Mammary epithelial cell (primary cell): ENCODE data around the gene NACC2.

ENCODE experiments used
- EZH2 ChIP-seq: IDR thresholded peaks from 2 replicates; pipeline ENCODE4 v1.6.1; 2012; ENCODE audit warnings: low read length, inconsistent platforms, borderline replicate concordance
- TF ChIP-seq, protein P1 (sequence below), 2 donors: IDR thresholded peaks in 1 of 2; conservative IDR thresholded peaks in 1 of 2; 2 replicates each; pipeline ENCODE4 v1.5.1; 2011 to 2012; ENCODE audit warnings: inconsistent platforms in 2 of 2, low read length in 2 of 2, mild to moderate bottlenecking in 2 of 2, control low read depth in 1 of 2, low read depth in 1 of 2; ENCODE audit not compliant: insufficient read depth in 1 of 2; ENCODE audit errors: extremely low read depth in 1 of 2

DNA sequence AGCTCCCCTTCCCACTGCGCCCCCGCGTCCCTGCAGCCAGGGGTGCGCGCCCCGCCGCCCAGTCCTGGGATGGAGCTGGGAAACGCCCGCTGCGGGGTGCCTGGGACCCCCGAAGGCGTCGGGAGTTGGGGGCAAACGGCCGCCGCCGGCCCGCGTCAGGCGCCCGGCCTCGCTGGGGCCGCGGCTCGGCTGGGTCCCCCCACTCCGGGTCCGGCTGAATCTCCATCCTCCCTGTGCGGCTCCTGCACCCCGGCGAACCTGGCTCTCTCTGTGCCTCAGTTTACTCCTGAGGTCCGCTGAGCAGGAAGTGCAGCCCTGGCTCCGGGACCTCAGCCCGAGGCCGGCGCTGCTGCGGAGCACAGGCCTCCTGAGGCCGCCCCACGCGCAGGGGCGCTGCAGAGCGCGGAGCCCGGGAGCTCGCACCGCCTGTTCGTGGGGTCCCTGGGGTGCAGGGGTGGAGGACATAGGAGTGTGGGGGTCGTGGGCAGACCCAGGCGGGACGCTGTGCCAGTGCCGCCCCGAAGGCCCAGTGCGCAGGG, 37.5 kb upstream of the NACC2 start:
- TF ChIP-seq, protein P1, sequence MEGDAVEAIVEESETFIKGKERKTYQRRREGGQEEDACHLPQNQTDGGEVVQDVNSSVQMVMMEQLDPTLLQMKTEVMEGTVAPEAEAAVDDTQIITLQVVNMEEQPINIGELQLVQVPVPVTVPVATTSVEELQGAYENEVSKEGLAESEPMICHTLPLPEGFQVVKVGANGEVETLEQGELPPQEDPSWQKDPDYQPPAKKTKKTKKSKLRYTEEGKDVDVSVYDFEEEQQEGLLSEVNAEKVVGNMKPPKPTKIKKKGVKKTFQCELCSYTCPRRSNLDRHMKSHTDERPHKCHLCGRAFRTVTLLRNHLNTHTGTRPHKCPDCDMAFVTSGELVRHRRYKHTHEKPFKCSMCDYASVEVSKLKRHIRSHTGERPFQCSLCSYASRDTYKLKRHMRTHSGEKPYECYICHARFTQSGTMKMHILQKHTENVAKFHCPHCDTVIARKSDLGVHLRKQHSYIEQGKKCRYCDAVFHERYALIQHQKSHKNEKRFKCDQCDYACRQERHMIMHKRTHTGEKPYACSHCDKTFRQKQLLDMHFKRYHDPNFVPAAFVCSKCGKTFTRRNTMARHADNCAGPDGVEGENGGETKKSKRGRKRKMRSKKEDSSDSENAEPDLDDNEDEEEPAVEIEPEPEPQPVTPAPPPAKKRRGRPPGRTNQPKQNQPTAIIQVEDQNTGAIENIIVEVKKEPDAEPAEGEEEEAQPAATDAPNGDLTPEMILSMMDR (conservative IDR thresholded peaks at IDR 0.05 in 1 of 2, IDR thresholded peaks at IDR 0.05 in 1 of 2; ENCODE audit: extremely low read depth in 1 of 2, insufficient read depth in 1 of 2, low read depth in 1 of 2, low read length in 2 of 2), result no peak
- TF ChIP-seq EZH2, result no peak
